GM18502 (cell line): Measurements from ENCODE around the gene PSD4.

Experiments used
- ATAC-seq: cut with Tn5 transposase; IDR thresholded peaks from one replicate; pipeline ENCODE4 v1.9.1; 2021; ENCODE audit warnings: mild to moderate bottlenecking; ENCODE audit not compliant: unreplicated experiment, poor library complexity

The PSD4 gene

GRCh38 chr2:113218283-113219091, 44.7 kb downstream of the PSD4 start:
- ATAC-seq, result no peak

GRCh38 chr2:113219092-113219441, 45.3 kb downstream of the PSD4 start:
- ATAC-seq, result no peak

DNA sequence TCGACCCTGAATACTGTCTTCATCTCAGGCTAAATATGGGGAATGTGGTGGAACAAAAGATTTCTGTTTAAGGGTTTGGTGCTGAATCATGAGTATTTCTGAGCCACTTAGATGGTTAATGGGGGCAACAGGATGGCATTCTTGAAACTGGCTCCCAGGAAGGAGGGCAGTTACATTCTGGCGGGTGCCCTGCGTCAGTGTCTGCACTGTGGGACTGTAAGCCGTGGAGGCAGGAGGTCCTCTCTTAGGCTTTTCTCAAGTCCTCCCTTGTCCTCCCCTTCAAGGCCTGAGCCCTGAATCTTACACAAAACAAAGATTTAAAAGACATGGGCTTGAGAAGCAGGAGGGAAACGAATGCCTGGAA, 45.7 kb downstream of the PSD4 start:
- no peak for ATAC-seq

DNA sequence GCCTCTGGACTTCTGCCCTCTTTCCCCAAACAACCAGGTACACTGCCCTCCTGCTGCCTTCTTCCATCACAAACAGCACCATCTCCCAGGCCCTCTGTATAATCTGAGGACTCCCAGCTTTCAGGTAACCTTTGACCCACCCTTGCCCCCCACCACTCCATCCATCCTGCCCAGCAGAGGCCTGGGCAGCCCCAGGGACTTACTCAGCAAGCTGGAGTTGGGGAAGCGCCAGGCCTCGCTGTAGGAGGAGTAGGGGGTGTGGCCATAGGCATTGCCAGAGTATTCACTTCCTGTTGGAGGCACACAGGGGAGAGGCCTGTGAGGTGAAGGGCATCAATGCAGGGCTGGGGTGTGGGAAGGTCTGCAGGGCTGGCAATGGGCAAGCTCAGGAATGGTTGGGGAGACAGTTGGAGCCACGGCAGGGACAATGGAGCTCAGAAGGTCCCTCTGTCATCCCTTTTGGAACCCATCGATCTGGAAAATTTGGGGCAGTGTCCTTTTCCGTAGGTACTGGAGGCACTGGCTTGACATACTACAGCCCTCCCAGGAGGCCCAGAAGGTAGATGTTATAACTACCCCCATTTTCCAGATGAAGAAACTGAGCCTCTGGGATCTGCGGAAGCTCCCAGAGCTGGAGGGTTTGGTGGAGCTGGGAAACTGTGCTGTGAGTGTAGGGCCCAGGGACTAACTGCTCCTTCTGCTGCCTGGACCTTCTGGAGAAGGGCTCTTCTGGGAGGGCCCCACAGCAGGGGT, 46.3 kb downstream of the PSD4 start:
- ATAC-seq, result no peak

DNA sequence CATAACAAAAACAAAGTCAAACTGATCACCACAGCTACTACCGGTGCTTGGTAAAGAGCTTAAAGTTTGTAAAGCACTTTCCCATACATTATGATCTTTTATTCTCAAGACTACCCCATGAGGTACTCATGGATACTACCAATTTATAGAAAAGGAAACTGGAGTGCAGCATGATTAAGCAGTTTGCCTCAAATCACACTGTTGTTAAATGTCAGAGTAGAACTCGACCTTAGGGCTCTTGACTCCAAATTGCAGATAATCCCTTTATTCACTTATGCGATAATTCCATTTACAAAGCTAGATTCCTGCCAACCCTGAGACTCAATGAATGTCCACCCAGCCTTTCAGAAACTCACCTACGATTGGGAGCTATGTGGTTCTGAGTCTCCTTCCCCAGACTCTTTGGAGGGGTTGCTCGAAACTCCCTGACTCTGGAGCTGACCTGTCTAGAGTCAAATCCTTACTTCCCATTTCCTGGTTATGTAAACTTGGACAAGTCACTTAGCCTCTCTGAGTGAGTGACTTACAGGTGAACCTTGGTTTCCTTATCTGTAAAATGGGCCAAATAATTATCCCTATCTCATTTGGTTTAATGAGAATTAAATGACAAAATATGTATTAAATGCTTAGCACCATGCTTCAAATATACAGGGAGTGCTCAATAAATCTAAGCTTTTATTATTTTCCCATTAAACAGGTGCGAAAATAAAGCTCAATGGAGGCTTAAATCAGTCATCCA, 47.4 kb downstream of the PSD4 start:
- no peak for ATAC-seq

GRCh38 chr2:113221846-113222245, 48.1 kb downstream of the PSD4 start:
- no peak for ATAC-seq

GRCh38 chr2:113223813-113224212, 50.0 kb downstream of the PSD4 start:
- ATAC-seq, result no peak

DNA sequence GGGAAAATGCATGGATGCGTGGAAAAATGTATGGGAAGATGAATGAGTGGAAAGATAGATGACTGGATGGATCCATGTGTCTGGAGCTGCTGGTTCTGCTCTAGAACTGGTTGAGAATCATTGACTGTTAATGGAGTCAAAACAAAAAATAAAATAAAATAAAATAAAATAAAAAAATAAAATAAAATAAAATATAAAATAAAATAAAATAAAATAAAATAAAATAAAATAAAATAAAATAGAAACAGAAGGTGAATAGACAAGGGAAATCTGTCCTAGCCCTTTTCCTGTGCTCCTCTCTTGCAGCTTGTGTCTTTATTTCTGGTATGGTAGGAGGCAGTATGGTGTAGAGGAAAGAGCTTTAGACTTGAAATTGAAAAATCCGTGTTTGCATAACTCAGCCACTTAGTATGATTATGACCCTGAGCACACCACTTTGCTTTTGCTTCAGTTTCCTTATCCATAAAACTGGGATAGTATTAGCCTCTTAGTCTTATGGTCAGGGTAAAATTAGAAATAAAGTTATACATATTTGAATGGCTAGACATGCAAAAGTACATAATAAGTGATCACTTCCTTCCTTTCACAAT, 51.0 kb downstream of the PSD4 start:
- ATAC-seq, result no peak

DNA sequence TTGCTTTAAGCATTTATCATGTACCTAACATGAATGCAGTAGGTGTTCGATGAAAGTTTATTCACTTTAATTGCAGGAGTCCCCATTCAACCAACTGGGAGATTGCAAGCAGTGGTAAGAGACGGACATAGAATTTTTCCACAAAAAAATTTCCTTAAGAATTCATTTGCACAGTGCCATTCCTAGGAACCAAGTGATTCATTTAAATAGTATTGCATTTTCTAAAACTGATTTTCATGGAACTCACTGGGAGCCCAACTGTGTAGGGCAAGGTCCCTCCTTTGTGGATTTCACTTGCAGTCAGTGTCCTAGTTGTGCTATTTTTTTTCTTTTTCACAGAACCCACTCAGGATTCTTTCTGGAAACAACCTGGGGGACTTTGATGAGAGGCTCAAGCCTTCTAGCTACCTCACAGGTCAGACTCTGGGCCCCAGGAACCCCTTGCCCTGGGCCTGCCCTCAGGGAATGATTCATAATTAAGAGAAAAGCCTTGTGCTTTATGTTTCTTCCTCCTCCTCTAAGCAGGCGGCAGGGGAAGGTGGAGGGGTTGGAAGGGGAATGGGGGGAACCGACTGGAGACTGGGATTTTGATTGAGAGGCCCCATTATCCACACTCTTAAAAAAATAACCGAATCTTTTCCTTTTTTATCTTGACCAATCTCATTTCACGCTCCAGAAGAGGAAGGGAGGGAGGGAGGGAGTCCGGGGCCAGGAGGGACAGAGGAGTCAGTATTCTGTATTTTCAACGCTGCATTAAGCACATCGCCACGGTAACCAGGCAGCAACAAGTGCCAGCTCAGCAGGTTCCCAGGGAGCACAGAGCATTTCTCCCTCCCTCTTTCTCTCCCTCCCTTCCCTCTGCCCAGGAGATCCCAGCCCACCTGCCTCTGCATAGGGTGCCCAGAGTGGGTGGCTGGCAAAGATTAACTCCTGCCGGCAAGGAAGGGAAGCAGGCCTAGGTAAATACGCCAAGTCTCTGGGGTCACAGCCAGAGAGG, 51.8 kb downstream of the PSD4 start:
- no peak for ATAC-seq

GRCh38 chr2:113226462-113226861, 52.7 kb downstream of the PSD4 start:
- no peak for ATAC-seq

DNA sequence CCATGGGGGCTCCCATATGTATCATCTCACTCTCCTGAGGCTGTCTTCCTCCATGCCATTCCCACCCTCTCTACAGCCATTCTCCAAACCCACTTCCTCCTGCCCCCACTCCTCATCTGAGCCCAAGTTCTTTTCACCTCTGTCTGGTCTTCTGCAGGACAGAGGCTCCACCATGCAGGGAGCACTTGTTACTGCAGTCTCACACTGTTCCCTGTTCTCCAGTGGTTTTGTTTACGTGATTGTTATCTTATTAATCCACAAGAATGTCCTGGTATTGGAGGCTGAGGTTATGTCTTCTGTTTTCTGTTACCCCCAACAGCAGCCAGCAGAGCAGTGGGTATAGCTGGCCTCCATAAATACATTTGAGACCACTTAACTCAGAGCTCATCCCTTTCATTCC, 53.5 kb downstream of the PSD4 start:
- ATAC-seq, result no peak

- ATAC-seq, result no peak
Measured at GRCh38 chr2:113227698-113228097, 53.9 kb downstream of the PSD4 start.

- no peak for ATAC-seq
Measured at GRCh38 chr2:113228351-113228750, 54.6 kb downstream of the PSD4 start.

DNA sequence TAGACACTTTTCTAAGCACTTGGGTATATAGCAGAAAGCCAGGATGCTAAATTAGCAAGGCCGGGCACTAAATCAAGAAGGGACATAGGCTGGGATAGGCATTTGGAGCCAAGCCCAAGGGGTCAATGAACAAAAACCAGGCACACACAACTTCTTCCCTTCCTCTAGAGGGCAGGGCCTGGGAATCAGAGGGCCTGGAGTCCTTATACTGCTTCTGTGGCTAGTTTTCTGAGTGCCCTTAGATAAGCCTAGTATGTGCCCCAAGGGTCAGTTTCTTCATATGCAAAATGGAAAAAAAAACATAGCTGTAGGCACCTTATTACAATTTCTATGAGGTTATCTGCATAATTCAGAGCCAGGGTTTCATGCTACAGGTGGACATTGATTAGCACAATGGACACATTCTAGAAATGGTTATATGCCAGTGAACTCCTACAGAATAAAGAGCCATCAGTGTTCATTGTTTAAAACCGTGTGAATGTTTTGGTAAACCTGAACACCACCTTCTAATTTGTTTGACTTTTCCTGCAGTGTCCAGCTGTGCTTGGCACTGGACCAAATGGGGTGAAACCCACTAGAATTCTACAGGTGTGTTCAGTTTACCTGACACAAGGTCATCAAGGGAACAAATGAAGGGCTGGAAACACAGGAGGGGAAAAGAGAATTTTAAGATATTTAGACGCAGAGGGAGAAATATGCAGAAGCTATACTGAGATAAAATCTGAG, 55.4 kb downstream of the PSD4 start:
- no peak for ATAC-seq

GRCh38 chr2:113229795-113230194, 56.0 kb downstream of the PSD4 start:
- no peak for ATAC-seq

DNA sequence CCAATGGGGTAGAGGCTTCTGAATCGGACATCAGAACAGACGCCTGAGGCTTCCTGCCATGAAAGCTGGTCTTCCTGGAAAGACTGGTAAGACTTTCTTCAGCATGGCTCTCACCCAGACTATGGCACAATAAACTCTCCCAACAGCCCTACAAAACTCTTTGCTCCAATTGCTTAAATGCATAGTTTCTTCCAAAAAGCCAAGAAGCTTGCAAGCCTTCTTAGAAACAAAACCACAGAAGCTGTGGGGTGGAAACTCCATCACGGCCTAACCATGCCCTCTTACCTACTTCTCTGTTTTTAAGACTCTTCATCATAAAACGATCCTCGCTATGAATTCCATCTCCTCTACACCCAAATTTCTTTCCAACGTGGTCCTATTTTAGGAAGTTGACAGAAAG, 56.8 kb downstream of the PSD4 start:
- no peak for ATAC-seq

GRCh38 chr2:113231064-113231463, 57.3 kb downstream of the PSD4 start:
- ATAC-seq, result no peak

GRCh38 chr2:113232123-113232522, 58.4 kb downstream of the PSD4 start:
- no peak for ATAC-seq

GRCh38 chr2:113232740-113233139, 59.0 kb downstream of the PSD4 start:
- no peak for ATAC-seq
